ENCODE measurements around the gene PCDH18.

DNA sequence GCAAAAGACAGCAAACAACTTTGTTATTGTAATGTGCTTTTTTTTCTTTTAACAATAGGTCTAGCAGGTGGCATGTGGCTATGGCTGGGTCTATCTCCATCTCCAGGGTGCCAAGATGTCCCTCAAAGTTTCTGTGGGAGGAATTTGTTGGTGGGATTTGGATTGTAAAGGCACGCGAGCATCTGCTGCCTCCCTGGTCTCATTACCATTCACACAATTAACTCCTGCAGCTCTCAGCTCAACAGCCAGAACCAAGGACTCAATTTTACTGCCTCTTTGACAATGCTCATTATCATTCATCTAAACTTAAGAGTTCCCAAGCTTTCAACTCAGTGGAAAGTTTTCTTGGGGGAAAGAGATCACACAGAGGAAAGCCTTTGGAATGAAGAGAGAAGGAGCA, 10.9 kb upstream of the PCDH18 start:
- TF ChIP-seq, protein P1, sequence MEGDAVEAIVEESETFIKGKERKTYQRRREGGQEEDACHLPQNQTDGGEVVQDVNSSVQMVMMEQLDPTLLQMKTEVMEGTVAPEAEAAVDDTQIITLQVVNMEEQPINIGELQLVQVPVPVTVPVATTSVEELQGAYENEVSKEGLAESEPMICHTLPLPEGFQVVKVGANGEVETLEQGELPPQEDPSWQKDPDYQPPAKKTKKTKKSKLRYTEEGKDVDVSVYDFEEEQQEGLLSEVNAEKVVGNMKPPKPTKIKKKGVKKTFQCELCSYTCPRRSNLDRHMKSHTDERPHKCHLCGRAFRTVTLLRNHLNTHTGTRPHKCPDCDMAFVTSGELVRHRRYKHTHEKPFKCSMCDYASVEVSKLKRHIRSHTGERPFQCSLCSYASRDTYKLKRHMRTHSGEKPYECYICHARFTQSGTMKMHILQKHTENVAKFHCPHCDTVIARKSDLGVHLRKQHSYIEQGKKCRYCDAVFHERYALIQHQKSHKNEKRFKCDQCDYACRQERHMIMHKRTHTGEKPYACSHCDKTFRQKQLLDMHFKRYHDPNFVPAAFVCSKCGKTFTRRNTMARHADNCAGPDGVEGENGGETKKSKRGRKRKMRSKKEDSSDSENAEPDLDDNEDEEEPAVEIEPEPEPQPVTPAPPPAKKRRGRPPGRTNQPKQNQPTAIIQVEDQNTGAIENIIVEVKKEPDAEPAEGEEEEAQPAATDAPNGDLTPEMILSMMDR (optimal IDR thresholded peaks at IDR 0.05 in 1 of 3, IDR thresholded peaks at IDR 0.05 in 1 of 3, conservative IDR thresholded peaks at IDR 0.05 in 1 of 3; ENCODE audit: extremely low read depth in 1 of 3, insufficient read depth in 2 of 3, low read length in 3 of 3) = no peak
- TF ChIP-seq EZH2 (IDR thresholded peaks at IDR 0.05; ENCODE audit: low read length) = no peak

Measured in keratinocyte (primary cell).